T-helper 1 cell treated with Interleukin-12 subunit alpha and Interleukin-12 subunit beta and Interleukin-4 antibody, amounts not matched to agents 30 μg/mL and 1 μg/mL, for 36 hours (primary cell): ENCODE measurements around the gene DDX60.
"Not testable (repeated sequence)": the region's sequence is repeated elsewhere in the genome, so short reads cannot be mapped to it uniquely, and the experiment has no call there.

Source experiments
- H3K27ac Mint-ChIP-seq: one replicate; pipeline ENCODE4 v1.8.0; 2021; ENCODE audit warnings: mild to moderate bottlenecking, mixed read lengths
- H3K27me3 Mint-ChIP-seq: one replicate; pipeline ENCODE4 v1.8.0; 2021; ENCODE audit warnings: low read depth, mixed read lengths
- H3K36me3 Mint-ChIP-seq: one replicate; pipeline ENCODE4 v1.8.0; 2021; ENCODE audit warnings: low read depth, mixed read lengths
- H3K4me1 Mint-ChIP-seq: one replicate; pipeline ENCODE4 v1.8.0; 2021; ENCODE audit warnings: low read depth, mixed read lengths
- H3K4me3 Mint-ChIP-seq: one replicate; pipeline ENCODE4 v1.8.0; 2021; ENCODE audit warnings: mild to moderate bottlenecking, moderate library complexity, mixed read lengths
- H3K9me3 Mint-ChIP-seq: one replicate; pipeline ENCODE4 v1.8.0; 2021; ENCODE audit warnings: mixed read lengths

DDX60 gene

DNA sequence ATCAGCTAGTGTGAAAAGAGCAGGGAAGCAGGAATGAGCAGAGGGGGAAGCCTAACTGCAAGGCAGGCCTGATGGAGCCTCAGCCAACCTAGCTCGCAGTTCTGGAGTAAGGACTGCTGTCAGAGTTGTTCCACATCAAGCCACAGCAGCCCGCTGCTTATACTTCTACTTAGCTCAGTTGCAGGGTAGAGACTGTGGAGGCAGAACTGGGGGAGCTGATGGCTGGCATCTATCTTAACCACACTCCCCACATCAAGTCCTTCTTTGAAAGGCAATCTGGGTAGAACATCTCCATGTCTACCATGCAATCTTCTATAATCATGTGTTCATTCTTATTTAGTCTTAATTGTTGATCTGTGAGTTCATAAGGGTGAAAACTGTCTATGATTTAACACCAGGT, 46.1 kb downstream of the DDX60 start:
- Mint-ChIP-seq H3K27ac (no peak overlapping the region), H3K9me3 (no peaks in the 10 kb centered on the region), H3K4me3 (no peak overlapping the region), H3K27me3 (no peaks in the 10 kb centered on the region), H3K4me1 (peaks cover 4% of the 10 kb centered on the region), H3K36me3 (peaks cover 71% of the 10 kb centered on the region)

- H3K4me1 Mint-ChIP-seq, result peaks cover 2% of the 10 kb centered on the region
- no peak overlapping the region for H3K27ac Mint-ChIP-seq
- no peak overlapping the region for H3K4me3 Mint-ChIP-seq
- H3K36me3 Mint-ChIP-seq, result peaks cover 77% of the 10 kb centered on the region
- no peaks in the 10 kb centered on the region for H3K9me3 Mint-ChIP-seq
- no peaks in the 10 kb centered on the region for H3K27me3 Mint-ChIP-seq
These were observed 48.7 kb downstream of the DDX60 start for GRCh38 chr4:168269896-168270295.

GRCh38 chr4:168265327-168265726, 53.2 kb downstream of the DDX60 start:
- no peak overlapping the region for H3K27ac Mint-ChIP-seq
- H3K4me1 Mint-ChIP-seq, result peaks cover 5% of the 10 kb centered on the region
- no peaks in the 10 kb centered on the region for H3K27me3 Mint-ChIP-seq
- H3K36me3 Mint-ChIP-seq, result peaks cover 72% of the 10 kb centered on the region
- no peak overlapping the region for H3K4me3 Mint-ChIP-seq
- H3K9me3 Mint-ChIP-seq, result no peaks in the 10 kb centered on the region

- Mint-ChIP-seq H3K27ac (no peak overlapping the region), H3K9me3 (no peaks in the 10 kb centered on the region), H3K4me3 (no peak overlapping the region), H3K36me3 (peaks cover 71% of the 10 kb centered on the region), H3K27me3 (no peaks in the 10 kb centered on the region), H3K4me1 (peaks cover 5% of the 10 kb centered on the region)
These were observed 53.6 kb downstream of the DDX60 start for GRCh38 chr4:168264903-168265302.

GRCh38 chr4:168263039-168263438, 55.5 kb downstream of the DDX60 start:
- no peak overlapping the region for H3K27ac Mint-ChIP-seq

DNA sequence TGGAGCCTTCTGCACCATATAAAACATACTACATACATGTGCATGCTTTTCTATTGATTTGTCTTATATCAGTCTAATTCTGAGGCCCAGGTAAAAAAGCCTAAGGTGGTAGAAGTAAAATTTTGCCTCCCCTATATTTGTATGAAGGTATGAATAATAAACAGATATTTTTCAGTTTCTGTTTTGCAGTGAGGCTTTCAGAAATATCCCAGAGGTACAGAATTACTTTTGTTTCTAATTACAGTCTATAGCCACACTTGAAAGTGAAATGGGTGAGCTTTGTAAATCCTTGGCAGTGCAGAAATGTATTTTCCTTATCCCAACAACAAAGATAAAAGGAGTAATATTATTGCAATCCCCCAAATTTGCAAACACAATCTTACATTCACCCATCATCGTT, 59.5 kb downstream of the DDX60 start:
- no peak overlapping the region for H3K4me3 Mint-ChIP-seq

More at GRCh38 chr4:168263039-168263438, 55.5 kb downstream of the DDX60 start:
- Mint-ChIP-seq H3K27me3 (no peaks in the 10 kb centered on the region), H3K36me3 (peaks cover 62% of the 10 kb centered on the region), H3K9me3 (no peaks in the 10 kb centered on the region), H3K4me3 (no peak overlapping the region), H3K4me1 (peaks cover 3% of the 10 kb centered on the region)

GRCh38 chr4:168257768-168258167, 60.8 kb downstream of the DDX60 start:
- peaks cover 60% of the 10 kb centered on the region for H3K36me3 Mint-ChIP-seq
- no peaks in the 10 kb centered on the region for H3K27me3 Mint-ChIP-seq
- no peak overlapping the region for H3K27ac Mint-ChIP-seq
- H3K9me3 Mint-ChIP-seq, result no peaks in the 10 kb centered on the region
- H3K4me3 Mint-ChIP-seq, result no peak overlapping the region
- H3K4me1 Mint-ChIP-seq, result peaks cover 6% of the 10 kb centered on the region

More for the DNA sequence above, 59.5 kb downstream of the DDX60 start:
- Mint-ChIP-seq H3K9me3 (no peaks in the 10 kb centered on the region), H3K27me3 (no peaks in the 10 kb centered on the region), H3K27ac (no peak overlapping the region), H3K4me1 (peaks cover 6% of the 10 kb centered on the region), H3K36me3 (peaks cover 56% of the 10 kb centered on the region)

- no peaks in the 10 kb centered on the region for H3K27me3 Mint-ChIP-seq
- H3K4me3 Mint-ChIP-seq, result no peak overlapping the region
- peaks cover 1% of the 10 kb centered on the region for H3K4me1 Mint-ChIP-seq
- peaks cover 59% of the 10 kb centered on the region for H3K36me3 Mint-ChIP-seq
- H3K27ac Mint-ChIP-seq, result no peak overlapping the region
- peaks cover 7% of the 10 kb centered on the region for H3K9me3 Mint-ChIP-seq
These were observed 70.3 kb downstream of the DDX60 start for GRCh38 chr4:168248176-168248710.

DNA sequence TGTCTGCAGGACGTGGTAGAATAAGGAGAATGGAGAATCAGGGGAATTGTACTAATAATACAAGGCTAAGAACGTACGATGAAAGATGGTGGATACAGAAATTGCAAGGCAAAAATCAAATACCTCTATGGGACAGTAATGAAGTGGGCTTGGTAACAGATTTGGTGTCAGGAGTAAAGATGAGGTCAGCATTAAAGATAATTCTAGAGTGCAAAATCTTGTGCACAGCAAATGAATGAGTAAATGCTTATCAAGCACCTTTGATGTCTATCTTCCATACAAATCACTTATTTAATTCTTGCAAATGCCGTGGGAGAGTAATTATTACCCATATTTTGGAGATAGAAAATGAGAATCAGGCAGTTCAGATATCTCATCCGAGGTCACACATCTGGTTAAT, 70.9 kb downstream of the DDX60 start:
- H3K27ac Mint-ChIP-seq, result no peak overlapping the region
- H3K27me3 Mint-ChIP-seq, result no peaks in the 10 kb centered on the region
- peaks cover 14% of the 10 kb centered on the region for H3K9me3 Mint-ChIP-seq
- H3K4me3 Mint-ChIP-seq, result no peak overlapping the region
- peaks cover 63% of the 10 kb centered on the region for H3K36me3 Mint-ChIP-seq
- H3K4me1 Mint-ChIP-seq, result peaks cover 1% of the 10 kb centered on the region

DNA sequence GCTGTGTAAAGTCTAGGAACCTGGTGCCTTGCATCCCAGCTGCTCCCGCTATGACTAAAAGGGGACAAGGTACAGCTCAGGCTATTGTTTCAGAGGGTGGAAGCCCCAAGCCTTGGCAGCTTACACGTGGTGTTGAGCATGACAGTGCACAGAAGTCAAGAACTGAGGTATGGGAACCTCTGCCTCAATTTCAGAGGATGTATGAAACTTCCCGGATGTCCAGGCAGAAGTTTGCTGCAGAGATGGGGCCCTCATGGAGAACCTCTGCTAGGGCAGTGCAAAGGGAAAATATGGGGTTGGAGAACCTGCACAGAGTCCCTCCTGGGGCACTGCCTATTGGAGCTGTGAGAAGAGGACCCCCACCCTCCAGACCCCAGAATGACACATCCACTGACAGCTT, 76.6 kb downstream of the DDX60 start:
- Mint-ChIP-seq H3K4me1 (peaks cover 4% of the 10 kb centered on the region), H3K27ac (no peak overlapping the region), H3K9me3 (peaks cover 30% of the 10 kb centered on the region), H3K4me3 (no peak overlapping the region), H3K27me3 (no peaks in the 10 kb centered on the region), H3K36me3 (peaks cover 73% of the 10 kb centered on the region)

DNA sequence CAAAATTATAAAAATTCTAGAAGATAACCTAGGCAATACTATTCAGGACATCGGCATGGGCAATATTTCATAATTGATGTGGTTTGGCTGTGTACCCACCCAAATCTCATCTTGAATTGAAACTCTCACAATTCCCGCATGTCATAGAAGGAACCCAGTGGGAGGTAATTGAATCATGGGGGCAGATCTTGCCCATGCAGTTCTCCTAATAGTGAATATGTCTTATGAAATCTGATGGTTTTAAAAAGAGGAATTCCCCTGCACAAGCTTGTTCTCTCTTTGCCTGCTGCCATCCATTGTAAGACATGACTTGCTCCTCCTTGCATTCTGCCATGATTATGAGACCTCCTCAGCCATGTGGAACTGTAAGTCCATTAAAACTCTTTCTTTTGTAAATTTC, 77.7 kb downstream of the DDX60 start:
- Mint-ChIP-seq H3K36me3 (peaks cover 69% of the 10 kb centered on the region), H3K27me3 (no peaks in the 10 kb centered on the region), H3K4me1 (peaks cover 3% of the 10 kb centered on the region), H3K9me3 (peaks cover 30% of the 10 kb centered on the region), H3K27ac (no peak overlapping the region), H3K4me3 (no peak overlapping the region)

DNA sequence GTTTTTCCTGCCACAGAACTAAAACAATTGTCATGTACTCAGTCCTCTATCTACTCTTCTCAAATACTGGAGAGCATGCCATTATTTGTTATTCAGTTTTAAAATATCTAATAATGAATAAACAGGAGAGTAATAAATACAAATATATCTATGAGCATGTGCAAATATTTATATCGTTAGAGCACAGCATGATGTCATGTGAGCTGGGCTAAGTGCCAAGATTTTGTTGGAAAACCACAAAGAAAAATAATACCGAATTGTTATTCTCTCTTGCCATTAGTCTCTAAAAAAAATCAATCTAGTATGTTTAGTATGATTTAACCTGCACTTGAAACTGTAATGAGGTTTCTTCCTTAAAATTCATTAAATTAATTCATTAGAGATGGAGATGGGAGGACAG, 97.3 kb downstream of the DDX60 start:
- Mint-ChIP-seq H3K27me3 (no peaks in the 10 kb centered on the region), H3K27ac (no peak overlapping the region), H3K9me3 (no peaks in the 10 kb centered on the region), H3K4me1 (peaks cover 2% of the 10 kb centered on the region), H3K36me3 (peaks cover 59% of the 10 kb centered on the region), H3K4me3 (no peak overlapping the region)

GRCh38 chr4:168220893-168221292, 97.7 kb downstream of the DDX60 start:
- Mint-ChIP-seq H3K9me3 (no peaks in the 10 kb centered on the region), H3K27ac (no peak overlapping the region), H3K36me3 (peaks cover 60% of the 10 kb centered on the region), H3K4me1 (peaks cover 2% of the 10 kb centered on the region), H3K27me3 (no peaks in the 10 kb centered on the region), H3K4me3 (no peak overlapping the region)

DNA sequence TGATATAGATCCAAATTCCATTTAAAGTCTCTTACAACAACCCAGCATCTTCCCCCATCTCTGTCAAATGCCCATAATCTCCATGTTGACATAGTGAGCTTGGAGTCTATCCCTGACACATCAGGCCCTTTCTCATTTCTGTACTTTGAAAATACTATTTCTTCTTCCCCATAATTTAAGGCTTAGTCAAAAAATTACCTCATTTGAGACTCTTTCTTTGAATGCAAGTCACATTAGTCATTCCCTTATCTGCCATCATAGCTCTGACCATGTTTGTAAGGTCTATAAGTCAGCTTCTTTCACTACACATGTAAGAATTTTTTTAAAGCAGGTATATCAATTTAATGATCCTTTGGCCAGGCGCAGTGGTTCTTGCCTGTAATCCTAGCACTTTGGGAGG, 99.9 kb downstream of the DDX60 start:
- no peak overlapping the region for H3K27ac Mint-ChIP-seq
- H3K9me3 Mint-ChIP-seq, result peaks cover 4% of the 10 kb centered on the region
- no peaks in the 10 kb centered on the region for H3K27me3 Mint-ChIP-seq
- H3K4me1 Mint-ChIP-seq, result peaks cover 2% of the 10 kb centered on the region
- H3K4me3 Mint-ChIP-seq, result no peak overlapping the region
- H3K36me3 Mint-ChIP-seq, result peaks cover 70% of the 10 kb centered on the region

DNA sequence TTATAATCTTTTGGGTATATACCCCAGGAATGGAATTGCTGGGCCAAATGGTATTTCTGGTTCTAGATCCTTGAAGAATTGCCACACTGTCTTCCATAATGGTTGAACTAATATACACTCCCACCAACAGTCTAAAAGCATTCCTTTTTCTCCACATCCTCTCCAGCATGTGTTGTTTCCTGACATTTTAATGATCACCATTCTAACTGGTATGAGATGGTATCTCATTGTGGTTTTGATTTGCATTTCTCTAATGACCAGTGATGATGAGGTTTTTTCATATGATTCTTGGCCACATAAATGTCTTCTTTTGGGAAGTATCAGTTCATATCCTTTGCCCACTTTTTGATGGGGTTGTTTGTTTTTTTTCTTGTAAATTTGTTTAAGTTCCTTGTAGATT, 105.0 kb downstream of the DDX60 start:
- H3K4me3 Mint-ChIP-seq, H3K4me1 Mint-ChIP-seq, H3K27ac Mint-ChIP-seq, H3K9me3 Mint-ChIP-seq, H3K27me3 Mint-ChIP-seq: not testable (repeated sequence)
- H3K36me3 Mint-ChIP-seq, result peaks cover 53% of the 10 kb centered on the region

GRCh38 chr4:168212656-168213055, 105.9 kb downstream of the DDX60 start:
- H3K4me3 Mint-ChIP-seq, result no peak overlapping the region
- H3K27me3 Mint-ChIP-seq, result no peaks in the 10 kb centered on the region
- peaks cover 10% of the 10 kb centered on the region for H3K9me3 Mint-ChIP-seq
- H3K36me3 Mint-ChIP-seq, result peaks cover 45% of the 10 kb centered on the region
- no peak overlapping the region for H3K27ac Mint-ChIP-seq
- no peaks in the 10 kb centered on the region for H3K4me1 Mint-ChIP-seq
